HT1080 (cell line): ENCODE data around the gene MVK. TPM values are rescaled to one million over a fixed set of nuclear protein-coding genes. Genes with fewer than 3 reads are reported as not detected.

ENCODE experiments used
- DNase-seq: peaks from one replicate; pipeline ENCODE4 v3.0.0-alpha.2; 2015; ENCODE audit warnings: low read depth
- total RNA-seq: library from RNA; depleted of rRNA; stranded (reverse); fragments of >200 nt; shearing (Covaris generic); gene quantifications from 2 replicates; pipeline ENCODE4 v1.2.3, GENCODE V29; 2014

Gene MVK
- total RNA-seq, 1 experiment from 2014 or later = 62.2 TPM

DNA sequence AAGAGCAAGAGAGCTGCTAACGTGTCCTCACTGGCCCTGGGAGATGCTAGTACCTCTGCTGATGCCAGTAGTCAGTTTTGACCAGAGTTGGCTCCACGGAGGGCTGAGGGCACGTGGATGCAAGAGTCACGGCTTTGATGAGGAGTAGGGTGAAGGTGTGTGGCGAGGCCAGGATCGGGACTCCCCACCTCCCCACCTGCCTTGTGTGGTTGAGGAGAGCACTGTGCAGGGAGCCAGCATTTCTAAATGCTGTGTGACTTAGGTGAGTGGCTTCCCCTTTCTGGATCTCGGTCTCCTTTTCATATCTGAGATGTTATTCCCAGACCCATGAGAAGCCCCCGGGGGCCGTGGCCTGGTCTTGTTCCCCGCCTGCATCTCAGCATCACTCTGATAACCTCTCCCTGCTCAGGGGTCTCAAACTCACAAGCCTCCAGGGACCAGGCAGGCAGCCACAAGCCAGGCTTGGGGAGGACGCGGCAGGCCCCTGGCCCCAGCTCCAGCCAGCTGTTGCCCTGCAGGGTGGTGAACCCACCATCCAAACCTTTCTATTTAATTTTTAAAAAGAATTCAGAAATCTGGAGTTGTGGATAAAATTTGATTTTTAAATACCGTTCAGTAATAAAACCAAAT, 32.1 kb downstream of the MVK start:
- DNase-seq = no peak

DNA sequence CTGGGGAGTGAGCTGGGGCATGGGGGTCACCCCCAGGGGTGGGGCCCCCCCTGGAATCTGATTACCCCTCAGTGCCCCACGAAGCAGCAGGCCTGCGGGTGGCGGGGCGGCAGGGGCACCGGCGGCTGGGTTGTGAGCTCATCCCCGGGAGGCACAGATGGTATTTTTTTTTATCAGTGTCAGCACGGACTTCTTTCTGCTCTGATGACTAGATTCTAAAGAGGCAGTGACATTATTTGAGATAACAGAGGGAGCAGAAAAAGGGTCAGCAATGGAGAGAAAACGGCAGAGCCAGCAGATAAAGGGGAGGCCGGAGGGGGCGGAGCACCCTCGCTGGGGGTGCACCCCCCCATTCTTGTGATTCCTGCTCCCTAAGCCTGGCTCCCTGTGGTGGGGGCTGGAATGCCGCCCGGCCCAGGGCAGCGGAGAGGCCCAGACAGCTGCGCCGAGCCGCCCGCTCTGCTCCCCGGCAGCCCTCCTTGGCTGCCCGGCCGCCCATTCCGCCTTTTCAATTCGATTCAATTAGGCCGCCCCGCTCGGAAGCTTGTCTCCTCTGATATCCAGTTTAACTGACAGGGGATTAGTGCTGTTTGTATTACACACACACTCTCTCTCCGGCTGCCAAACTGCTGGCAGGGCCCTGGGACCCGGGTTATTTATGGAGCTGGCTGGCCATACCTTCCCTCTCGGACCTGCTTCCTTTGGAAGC, 32.9 kb downstream of the MVK start:
- no peak for DNase-seq

DNA sequence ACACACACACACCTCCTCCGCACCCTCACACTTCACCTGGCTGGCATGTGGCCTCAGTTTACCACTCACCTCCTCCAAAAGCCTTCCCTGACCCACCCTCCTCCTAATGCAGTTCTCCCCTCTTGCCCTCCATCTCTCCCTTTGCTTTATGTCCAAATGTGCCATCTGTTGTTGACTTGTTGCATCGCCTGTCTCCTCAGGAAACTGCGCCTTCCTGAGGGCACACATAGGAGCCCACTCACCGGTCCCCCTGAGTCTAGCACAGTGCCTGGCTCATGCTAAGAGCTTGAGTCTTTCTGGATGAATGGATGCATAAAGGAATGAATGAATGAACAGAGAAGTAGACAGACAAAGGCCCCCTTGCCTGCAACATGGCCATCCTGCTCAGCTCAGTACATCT, 34.0 kb downstream of the MVK start:
- no peak for DNase-seq

DNA sequence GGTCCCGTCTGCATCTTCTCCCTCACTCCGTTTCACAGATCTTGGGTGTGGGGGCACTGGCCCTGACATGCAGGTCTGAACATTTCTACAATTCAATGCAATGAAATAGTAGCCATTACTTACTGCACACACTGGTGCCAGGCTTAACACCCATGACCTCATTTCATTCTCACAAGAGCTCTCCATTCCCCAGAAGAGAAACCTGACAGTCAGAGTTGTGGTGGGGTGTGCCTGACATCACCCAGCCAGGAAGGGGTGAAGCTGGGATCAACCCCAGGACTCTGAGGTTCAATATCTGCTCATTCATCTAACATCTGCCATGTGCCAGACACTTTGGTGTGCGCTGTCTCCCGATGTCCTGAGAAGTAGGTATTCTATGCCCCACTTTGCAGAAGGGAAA, 34.7 kb downstream of the MVK start:
- DNase-seq = no peak

DNA sequence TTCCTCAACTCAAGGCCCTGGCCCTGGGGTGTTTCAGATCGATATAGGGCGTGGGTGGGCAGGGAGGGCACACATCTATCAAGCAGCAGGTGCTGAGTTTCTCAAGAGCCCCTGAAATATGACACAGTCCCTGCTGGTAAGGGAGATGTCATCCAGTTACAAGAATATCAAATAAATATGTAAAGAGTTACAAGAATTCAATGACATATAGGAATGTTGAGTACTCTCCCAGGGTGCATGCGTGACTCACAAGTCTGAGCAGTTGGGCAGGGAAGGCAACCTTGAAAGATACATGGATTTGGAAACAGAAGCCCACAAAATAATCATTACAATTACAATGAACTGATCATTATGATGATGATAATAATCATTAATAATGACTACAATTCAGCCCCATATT, 35.2 kb downstream of the MVK start:
- no peak for DNase-seq

DNA sequence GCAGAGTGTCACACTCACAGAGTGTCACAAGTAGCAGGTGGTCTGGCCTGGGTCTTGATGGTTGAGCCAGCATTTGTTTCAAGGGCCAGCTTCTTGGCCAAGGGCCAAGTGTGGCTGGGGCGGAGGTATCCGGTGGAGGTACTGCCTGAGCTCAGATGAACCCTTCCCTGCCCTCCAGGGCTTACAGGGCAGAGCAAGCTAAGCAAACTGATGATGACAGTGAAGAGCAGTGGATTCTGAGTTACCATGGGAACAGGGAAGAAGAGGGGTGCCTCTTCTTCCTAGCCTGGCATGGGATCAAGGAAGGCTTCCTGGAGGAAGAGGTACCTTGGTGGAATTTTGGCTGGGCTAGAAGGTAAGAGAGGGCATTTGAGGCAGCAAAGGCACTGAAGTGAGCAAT, 35.7 kb downstream of the MVK start:
- no peak for DNase-seq

DNA sequence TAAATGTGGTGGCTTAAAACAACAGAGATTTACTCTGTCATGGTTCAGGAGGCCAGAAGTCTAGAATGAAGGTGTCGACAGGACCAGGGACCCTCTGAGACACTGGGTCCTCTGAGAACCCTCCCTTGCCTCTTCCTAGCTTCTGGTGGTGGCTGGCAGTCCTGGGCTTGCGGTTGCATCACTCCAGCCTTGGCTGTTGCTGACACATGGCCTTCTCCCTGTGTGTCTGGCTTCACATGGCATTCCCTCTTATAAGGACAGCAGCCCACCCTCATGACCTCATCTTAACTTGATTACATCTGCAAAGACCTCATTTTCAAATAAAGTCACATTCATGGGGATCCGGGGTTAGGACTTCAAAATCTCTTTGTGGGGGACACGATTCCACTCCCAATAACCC, 36.9 kb downstream of the MVK start:
- no peak for DNase-seq

DNA sequence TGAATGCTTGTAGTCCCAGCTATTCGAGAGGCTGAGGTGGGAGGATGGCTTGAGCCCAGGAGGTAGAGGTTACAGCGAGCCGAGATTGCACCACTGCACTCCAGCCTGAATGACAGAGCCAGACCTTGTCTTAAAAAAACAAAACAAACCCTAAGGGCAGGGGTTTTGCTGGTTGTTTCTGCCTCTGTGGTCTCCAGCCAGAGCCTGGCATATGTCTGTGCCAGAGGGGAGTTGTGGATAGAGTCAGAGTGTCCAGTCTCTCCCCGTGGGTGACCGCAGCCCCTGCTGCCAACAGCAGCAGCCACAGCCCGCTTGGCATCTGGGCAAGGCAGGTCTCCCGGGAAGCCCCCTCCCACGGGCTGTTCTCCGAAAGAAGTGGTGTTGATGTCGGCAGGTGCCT, 37.6 kb downstream of the MVK start:
- no peak for DNase-seq

DNA sequence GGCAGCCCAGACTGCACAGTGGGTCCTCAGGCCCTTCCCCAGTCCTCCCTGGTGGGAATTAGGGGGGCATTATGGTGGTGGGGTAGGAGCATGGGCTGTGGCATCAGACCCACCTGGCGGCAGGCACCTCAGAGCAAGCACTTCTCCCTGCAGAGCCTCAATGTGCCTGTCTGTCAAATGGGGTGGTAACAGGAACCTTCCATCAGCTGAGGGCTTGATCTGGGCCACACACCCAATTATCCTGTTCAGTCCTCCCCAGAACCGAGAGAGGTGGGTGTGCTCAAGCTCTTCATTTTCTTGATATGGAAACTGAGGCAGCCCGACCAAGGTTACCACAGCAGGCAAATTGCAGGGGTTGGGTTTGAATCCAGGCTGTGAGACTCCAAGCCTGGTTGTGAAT, 38.4 kb downstream of the MVK start:
- no peak for DNase-seq

DNA sequence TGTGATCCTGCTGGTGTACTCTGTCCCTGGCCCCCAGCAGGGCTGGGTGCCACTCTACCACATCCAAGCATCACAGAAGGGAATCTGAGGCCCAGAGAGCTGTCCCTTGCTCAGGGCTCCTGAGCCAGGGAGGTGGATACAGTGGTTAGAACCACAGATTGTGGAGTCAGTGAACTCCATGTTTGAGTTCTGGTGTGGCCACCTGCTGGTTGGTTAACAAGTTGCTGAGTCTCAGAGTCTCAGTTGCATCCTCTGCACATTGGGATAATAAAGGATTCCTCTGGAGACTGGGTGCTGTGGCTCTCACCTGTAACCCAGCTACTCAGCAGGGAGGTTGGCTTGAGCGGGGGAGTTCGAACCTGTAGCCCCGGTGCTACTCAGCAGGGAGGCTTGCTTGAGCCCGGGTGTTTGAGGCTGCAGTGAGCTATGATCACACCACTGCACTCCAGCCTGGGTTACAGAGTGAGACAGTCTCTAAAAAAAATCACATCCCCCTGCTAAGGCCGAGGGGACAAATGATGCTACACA, 39.4 kb downstream of the MVK start:
- DNase-seq = peak; percentile 19

DNA sequence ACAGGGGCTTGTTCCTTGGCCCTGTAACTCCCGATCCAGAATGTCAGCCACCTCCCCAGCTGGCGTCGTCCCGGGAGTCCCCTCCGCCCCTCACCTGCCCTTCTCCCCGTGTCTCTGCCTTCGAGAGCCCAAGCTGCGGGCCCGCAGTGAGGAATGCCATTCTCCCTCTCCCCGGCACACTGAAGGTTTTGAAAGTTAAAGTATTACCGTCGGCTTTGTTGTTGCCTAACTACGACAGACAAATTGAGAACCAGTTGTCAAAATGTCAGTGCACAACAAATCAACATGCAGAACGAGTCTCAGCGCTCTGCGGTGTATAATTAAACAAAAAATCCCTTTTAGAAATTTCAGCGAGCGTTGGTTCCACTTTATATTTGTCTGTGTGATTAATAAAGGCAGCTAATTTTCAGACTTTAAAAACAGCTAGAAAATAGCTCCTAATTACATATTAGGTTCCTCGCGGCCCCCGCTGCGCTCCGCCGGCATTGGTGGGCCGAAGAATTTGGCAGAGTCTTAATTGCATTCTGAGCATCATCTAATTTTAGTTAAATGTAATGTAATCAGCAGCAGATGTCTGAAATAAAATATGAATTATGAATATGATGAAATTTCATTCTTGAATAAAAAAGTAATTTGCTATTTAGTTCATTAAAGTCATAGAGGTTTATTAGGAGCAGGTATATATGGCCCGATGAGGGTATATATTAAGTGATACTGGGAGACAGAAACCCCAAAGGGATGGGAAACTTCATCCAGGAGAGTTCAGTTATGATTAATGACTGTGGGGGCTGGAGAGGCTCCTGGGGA, 40.3 kb downstream of the MVK start:
- DNase-seq = no peak

DNA sequence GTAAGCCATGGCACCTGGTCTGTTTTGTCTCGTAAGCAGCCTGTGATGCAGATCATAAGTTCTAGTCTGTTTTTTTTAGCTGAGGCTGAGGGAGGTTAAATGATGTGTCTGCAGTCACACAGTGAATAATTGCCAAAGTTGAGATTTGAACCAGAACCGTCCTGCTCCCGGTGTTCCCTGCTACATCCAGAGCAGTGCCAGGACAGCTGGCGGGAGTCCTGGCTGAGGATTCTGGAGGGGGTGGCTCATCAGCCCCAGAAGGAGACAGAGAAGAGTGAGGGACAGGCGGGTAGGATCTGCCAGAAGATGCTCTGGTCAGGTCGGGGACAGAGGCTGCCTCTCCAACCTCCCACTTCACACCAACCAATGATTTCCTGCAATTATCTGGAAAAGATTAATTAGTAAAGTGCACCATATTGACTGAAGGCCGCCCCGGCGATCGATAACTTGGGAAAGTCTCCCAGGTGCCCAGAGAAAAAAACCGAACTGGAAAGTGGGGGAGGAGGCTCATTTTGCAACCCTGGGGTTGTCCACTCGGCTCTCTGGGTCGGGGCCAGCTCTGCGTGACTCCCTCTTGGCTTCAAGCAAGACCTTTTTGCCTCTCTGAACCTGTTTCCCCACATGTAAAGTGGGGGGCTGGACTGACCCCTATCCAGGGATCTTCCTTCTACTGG, 42.1 kb downstream of the MVK start:
- DNase-seq = no peak

DNA sequence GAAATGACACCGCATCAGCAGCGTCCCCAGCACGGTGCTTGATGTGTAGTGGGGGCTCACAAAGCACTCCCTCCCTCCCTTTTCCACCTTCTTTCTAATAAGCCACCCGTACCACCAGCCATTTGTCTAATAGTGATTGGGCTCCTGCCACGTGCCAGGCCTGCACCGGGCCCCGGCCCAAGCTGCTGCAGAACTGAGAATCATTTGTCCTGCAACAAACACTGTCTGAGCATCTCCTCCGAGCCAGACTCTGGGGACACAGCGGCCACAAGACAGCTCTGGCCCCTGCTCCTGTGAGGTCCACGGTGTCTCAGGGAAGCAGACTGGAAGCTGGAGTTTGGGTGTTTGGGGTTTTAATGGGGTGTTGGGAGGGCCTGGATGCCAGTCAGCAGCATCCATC, 43.9 kb downstream of the MVK start:
- no peak for DNase-seq

DNA sequence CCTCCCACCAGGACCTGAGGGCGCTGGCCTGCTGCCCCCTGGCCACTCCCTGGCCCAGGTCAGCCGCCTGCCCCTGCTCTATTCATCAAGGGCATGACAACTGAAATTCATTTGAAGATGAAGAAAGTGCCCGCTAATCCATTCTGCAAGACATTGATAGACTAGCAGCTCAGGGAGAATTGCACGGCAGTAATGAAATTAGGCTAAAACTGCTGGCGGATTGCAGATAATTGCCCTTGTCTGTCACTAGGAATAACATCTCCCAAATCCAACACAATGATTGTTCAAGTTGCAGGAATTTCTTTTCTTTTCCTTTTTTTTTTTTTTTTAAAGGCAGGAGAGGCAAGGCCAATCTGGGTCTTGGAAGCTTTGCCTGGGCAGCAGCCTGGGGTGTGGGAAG, 44.5 kb downstream of the MVK start:
- DNase-seq = no peak

DNA sequence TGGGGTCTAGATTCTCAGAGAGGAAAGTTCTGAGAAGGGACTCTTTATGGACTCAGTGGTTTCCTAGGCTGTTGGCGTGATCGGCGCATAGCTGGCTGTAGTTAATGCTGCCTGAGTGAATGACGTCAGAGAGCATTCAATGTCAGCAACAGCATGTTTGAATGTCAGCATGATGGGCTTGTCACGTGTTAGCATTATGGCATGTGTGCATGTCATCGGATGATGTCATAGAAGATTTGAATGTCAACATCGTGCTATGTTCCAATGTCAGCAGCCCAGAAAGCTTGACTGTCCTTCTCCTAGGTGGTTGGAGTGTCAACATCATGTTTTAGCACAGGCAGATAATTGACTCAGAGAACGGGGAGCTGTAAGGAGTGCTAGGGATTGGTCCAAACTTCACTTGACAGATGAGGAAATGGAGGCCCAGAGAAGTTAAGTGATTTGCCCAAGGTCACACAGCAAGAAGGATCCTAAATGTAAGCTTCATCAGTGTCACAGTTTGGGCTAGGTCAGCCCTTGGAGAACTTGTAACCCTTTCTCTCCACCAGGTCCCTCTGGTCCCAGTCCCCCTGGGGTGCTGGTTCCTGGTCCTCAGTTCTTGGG, 45.5 kb downstream of the MVK start:
- no peak for DNase-seq

DNA sequence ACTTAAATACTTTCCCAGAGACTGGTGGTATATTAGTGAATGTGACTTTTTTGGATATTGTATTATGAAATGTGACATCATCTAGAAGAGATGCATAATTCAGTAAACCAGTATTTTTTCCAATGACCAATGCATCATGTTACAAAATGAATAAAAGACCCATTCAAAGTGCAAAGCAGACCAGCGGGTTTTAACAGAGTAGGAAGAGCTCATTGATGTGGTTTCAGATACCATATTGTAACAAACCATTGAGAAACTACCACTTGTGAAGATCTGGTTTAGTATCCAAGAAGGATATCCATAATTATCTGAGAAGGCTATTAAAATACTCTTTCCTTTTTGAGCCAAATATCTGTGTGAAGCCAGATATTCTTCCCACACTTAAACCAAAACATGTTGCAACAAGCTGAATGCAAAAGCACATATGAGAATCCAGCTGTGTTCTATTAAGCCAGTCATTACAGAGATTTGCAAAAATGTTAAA, 47.7 kb downstream of the MVK start:
- no peak for DNase-seq

DNA sequence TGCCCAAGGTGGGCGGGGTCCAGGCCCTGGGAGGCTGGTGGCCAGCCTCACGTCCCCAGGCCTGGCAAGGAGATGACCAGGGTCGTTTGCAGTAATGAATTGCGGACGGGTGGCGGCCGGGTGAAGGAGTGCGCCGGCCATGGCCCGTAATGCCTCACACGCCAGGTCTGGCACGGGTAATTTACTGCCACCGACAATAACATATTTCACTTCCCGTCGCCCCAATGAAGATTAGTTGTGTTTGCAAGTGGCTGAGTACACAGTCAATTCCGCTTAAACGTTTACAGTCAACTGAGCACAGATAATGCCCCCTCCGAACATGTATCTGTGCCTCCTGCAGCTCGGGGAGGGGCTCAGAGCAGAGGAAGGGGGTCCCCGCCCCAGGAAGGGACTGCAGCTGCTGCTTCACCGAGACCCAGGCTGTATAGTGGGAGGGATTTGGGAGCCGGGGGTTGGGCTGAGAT, 48.3 kb downstream of the MVK start:
- no peak for DNase-seq

DNA sequence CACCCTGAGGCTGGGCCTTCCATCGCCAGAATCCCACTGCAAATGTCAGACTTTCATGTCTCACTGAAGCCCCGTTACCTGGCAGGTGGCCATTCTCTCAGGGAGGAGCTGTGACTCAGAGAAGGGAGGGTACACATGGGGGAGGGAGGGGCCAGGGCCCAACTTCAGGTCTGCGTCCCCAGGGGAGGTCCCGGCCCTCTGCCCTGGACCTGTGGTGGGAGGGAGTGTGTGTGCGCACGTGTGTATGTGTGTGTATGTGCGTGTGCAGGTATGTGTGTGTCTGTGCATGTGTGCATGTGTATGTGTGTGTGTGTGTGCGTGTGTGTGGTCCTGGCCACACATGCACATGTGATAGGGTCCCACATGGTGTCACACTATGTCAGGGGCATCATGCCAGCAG, 50.9 kb downstream of the MVK start:
- DNase-seq = no peak

DNA sequence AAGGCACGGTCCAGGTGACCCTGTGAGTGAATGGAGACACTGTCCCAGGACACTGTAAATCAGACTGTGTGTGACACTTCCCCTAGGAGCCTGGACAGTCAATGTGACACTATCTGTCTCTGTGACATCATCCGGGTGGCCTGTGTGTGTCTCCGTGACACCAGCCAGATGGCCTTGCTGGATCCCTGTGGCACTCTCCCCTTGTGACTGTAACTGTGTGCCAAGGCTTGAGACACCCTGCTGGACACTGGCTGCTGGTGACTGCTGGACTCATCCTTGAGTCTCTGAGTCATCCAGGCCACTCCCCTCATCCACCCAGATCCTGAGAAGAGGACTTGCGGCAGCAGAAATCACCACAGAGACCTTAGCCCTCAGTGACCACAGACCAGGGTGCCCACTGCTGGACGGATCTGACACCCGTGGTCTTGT, 51.6 kb downstream of the MVK start:
- peak; percentile 45 for DNase-seq

DNA sequence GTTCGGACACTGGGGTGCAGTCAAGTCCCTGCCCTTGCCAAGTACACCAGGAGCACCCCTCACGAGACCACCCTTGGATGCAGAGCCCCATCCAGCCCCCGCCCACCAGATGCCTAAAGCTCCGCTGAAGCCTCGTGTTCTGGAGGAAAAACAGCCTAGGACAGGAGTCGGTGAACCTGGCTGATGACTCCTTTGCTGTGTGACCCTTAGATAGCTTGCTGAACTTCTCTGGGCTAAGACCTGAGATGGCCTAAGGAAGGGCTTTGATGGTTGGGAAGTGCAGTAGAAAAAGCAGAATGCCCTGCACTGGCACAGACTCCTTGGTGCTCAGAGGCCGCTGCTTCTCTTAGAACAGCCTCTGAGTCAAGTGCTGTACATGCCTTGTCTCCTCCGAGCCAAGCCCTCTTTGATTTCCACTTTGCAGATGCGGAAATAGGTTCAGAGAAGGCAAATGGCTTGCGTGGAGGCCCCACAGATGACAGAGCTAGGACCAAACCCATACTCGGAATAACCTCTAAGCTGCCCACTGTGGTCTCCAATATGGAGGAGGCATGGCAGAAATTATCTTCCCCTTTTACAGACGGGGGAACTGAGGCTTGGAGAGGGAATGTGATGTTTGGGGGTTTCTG, 52.3 kb downstream of the MVK start:
- DNase-seq = no peak
